Upper lobe of left lung (tissue), 4 donors: Measurements from ENCODE around the gene PHKB.

ENCODE experiments used
- CTCF ChIP-seq, 6 experiments: fragments of 450-650 bp in 4 of 6; fragments of 200-600 bp in 2 of 6; sonication (generic) in 2 of 6; IDR thresholded peaks; one replicate each; pipeline ENCODE4 v1.5.1; 2016 to 2019; ENCODE audit warnings: antibody characterized with exemption in 6 of 6
- POLR2A ChIP-seq, 4 donors: fragments of 450-650 bp; IDR thresholded peaks; one replicate each; pipeline ENCODE4 v1.5.1; 2016 to 2017; ENCODE audit warnings: antibody characterized with exemption in 4 of 4, mild to moderate bottlenecking in 2 of 4

- no peak for TF ChIP-seq CTCF (IDR thresholded peaks at IDR 0.05)
- no peak for TF ChIP-seq POLR2A (IDR thresholded peaks at IDR 0.05)
Observed at GRCh38 chr16:47713225-47713595, 252.1 kb downstream of the PHKB start.
